Dedifferentiated amniotic fluid mesenchymal stem cell (primary cell): Measurements from ENCODE around the gene RFTN1.

ENCODE experiments used
- DNase-seq: peaks from one replicate; pipeline ENCODE4 v3.0.0-alpha.2; 2016; ENCODE audit errors: extremely low spot score

The RFTN1 gene

DNA sequence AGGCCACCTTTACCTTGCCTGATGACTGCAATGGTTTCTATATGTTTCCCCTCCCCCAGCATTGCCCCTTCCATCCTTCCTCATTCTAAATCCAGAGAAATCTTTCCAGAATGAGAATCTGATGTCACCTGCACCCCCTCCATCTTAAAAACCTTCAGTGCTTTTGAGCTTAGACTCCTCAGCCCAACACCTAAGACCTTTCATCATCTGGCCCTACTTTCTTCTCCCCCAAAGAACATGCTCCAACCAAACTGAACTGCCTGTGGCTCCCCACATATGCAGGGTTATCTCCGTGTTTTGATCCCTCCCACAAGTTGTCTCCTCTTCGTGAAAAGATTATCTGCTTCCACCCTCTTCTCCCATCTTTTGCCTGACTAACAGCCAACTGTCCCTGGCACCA is 27.3 kb downstream of the RFTN1 start:
- no peak for DNase-seq

DNA sequence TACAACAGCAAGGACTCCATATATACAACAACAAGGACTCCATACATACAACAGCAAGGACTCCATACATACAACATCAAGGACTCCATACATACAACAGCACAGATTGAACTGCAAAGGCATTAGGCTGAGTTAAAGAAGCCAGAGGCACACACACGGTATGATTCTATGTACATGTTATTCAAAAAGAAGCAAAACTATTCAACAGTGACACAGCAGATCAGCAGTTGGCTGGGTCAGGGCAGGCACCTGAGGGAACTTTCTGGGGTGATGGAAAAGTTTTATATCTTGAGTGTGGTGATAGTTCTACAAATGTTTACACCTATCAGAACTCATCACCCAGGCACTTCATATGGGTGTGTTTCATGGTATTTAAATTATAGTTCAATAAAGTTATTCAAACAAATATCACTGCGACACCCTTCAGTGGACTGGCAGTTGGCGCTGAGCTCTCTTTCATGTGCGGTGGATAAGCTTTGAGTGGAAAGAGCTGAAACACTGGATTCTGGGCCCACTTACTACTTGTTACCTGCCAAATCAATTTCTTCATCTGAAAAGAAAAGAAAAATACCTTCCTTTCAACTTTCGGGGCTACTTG is 28.0 kb downstream of the RFTN1 start:
- no peak for DNase-seq

DNA sequence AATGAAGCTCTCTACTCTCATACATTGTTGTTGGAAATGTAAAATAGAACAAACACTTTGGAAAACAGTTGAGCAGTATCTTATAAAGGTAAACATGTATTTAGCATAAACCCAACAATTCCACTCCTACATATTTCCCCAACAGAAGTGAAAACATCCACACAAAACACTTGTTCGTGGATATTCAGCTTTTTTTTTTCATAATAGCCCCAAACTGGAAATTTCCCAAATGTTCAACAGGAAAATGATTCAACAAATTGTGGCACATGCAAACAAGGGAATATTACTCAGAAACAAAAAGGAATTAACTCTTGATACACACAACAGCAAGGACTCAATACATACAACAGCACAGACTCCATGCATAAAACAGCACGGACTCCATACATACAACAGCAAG is 28.5 kb downstream of the RFTN1 start:
- no peak for DNase-seq

DNA sequence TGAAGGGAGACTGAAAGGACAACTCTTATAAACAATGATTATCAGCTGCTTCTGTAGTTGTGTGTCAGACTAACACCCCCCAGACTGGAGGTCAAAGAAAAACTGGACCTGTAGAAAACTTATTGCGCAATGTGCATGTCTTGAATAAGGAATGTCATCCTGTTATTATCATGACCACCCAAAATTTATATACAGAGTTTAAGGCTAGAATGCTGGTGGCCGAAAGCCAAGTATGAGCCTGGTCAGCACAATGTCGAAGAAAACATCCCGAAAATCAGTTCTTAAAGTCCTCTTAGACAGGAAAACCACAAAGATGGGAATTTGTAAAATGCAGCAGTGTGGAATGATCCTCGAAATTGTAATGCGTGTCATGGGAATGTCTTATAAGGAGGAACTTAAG is 29.3 kb downstream of the RFTN1 start:
- DNase-seq: peak; percentile 95

DNA sequence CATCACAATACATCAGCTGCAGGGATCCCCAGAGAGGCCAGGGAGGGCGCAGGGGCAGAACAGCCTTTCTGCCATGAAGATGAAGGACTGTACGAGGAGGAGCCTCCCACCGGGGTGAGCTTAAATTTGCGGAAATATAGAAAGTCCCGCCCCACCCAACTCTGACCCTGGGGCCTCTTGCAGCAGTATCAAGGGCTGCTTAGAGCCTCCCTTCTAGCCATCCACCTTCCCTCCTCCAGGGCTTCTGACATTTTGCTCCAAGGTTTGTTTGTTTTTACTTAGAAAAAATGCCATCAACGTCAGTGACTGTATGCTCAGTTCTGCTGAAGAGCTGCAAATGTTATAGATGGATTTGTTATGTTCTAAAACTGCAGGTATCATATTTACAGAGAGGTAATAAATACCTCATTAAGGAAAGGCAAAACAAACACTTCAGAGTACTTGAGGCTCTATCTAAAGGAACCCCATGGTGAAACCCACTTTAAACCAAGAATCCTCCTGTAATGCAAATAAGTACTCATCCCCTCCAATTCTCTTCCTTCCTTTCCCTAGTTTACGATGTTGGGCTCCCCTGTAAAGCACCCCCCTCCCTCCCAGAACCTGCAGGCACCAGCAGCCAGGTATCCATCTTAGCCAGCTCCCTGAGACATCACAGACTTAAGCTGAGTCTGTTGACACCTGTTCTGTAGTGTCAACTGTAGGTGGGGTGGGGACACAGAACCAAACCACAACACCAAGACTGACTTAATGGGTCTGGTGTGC is 30.5 kb downstream of the RFTN1 start:
- DNase-seq: no peak

DNA sequence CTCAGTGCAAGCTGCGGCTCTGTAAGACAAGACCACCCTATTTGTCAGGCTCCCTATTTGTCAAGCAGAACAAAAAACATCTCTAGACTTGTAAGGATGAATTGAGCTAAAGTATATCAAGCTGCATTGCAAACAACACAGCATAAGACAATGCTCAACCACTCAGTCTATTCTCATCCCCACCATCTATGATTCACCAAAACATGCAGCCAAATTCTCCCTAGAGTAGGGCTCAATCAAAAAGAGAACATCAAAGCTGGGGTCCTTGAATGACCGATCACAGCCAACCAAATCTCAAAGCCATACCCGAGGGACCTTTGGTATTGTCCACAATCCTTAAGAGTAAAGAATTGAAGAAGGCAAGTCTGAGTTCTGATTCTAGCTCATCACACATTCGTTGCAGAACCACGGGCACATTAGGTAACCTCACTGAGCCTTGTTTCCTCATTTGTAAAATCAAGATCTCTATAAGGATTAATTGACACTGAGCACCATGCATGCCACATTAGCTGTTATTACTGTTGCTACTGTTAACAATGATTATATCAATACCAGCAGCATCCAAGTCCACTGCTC is 31.2 kb downstream of the RFTN1 start:
- DNase-seq: no peak

DNA sequence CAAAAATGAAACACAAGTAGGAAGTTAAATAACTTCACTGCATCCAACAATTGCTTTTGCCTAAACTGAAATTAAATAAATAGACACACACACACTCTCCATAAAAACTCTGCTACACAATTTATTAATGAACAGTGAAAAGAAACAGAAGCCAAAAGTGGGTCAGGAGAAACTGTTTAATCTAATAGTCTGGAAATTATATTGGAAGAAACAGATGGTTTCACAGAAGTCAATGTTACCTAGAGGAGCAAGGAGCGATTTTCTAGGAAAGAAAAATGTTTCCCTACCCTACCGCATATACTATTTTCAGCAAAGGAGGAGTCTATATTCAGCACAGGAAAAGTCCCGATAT is 32.0 kb downstream of the RFTN1 start:
- DNase-seq: no peak

DNA sequence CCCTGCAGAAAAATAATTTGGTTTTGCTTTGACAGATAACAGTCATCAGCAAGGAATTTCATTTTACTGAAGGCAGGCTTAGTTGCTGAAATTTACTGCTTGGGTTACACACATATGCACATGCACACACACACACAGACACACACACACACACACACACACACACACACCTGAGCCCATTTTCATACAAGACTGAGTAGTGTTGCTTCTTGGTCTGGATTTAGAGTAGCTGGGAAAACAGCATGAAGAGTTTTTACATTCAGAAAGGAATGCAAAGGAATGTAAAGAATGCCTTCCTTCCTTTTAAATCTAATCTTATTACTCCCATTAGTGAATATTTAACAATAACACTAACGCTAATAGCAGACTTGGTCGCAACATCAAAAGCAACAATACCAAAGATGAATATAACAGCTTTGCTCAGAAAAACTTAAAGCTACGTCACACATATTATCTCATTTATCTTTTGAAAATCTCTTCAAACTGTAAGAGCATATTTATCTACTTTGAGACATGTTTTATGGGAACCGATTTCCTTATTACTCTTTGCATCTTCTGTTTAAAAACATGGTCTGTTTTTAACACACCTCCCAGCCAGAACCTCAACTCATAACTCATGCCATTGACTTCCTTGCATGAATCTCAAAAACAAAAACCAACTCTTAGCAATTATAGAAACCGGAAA is 32.5 kb downstream of the RFTN1 start:
- DNase-seq: no peak

DNA sequence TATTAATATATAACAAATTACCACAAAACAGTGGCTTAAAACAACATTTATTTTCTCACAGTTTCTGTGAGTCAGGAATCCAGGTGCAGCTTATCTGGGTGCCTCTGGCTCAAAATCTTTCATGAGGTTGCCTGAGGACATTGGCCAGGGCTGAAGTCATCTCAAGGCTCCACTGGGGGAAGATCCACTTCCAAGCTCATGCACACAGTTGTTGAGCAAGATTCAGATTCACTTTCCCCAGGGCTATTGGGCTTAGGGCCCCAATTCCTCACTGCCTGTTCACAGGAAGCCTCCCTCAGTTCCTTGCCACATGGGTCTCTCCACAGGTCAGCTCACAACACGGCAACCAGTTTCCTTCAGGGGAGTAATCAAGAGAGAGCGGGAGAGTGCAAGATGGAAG is 35.0 kb downstream of the RFTN1 start:
- DNase-seq: peak; percentile 28

DNA sequence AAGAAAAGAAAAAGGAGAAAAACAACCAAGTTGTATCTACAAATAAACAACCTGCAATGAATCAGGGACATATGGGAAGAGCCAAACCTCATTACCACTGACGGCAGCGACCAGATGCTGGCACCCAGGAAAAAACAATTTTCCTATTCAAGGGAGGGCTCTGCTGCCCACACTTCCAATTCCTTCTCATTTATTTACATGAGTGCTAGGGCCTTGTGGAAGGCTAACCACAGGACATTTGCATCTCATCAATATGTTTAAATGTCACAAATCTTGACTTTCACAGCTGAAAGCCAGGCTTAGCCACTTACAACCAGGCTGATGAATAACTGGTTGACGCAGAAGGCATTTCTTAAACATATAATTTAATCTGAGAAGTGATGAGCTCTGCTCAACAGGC is 36.0 kb downstream of the RFTN1 start:
- no peak for DNase-seq

DNA sequence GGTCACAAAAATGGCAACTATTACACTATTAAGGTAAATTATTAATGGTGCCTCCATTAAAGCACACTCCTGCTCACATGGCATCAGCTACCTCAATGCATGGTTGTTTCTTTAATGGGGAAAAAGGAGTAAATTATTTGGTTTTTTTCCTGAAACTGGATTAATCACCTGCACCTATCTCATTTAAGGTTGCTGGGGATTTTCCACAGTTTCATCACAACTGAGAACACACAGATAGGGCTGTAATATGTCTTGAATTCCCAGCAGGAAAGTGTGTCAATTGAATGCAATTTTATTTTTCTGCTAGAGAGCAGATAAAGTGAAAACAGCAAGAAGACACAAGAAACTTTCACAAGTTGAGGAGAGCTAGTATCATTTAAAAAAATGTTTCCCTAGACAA is 36.4 kb downstream of the RFTN1 start:
- DNase-seq: no peak

DNA sequence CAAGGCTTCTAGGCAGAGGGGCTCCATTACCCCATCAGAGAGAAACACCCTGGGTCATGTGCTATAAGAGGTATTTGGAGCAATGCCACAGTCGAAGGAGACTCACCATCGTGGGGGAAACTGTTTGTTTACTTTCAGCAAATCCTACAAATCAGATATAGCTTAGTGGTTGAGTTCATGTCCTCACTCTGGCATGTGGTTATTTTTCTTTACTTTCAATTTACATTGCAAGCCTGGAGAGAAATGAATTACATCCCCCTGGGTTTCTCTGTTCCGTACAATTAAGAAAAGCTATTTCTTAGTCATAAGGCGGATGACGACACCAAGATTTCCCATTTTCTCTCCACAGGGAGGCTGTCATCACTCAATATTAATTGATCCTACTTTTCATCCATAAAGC is 36.9 kb downstream of the RFTN1 start:
- peak; percentile 95 for DNase-seq

DNA sequence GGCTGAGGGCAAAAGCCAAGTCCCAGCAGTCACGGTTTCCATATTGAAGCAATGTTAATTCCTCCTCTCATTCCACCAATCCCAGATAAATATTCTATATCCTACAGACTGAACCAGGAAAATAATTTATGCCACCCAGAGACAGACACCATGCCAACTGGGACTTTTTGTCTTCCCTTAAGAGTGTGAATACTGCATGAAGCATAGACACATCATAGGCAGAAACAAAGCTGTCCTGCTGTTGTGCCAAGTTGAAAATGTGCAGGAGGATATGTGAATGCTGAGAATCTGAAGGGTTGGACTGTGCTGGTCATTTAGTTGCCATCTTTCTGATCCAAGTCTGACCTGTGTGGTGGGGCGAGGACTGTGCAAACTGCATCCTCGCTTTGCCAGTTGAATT is 37.7 kb downstream of the RFTN1 start:
- DNase-seq: no peak

DNA sequence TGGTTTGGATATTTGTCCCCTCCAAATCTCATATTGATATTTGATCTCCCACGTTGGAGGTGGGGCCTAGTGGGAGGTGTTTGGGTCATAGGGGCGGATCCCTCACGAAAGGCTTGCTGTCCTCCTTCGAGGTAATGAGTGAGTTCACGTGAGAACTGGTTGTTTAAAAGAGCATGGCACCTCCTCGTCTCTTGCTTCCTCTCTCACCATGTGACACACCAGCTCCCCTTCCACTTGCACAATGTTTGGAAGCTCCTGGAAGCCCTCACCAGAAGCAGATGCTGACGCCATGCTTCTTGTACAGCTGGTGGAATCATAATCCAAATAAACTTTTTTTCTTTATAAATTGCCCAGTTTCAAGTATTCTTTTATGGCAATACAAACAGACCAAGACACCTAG is 38.6 kb downstream of the RFTN1 start:
- DNase-seq: no peak

DNA sequence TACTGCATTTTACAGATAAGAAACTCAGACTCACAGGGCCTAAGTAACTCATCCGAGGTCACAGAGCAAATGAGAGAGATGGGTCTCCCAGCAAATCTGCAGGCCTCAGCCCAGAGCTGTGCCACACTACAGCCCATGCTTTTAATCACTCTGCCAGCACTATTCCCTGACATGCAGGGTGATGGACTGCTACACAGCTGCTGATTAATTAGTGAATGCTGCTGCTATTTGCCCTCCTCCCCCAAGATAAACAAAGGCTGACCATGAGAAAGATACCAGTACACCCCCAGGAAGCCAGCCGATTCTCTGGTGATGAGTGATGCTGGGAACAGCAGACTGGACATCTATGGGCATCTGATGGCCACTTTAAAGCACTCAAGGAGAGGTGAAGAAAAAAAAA is 39.3 kb downstream of the RFTN1 start:
- no peak for DNase-seq

DNA sequence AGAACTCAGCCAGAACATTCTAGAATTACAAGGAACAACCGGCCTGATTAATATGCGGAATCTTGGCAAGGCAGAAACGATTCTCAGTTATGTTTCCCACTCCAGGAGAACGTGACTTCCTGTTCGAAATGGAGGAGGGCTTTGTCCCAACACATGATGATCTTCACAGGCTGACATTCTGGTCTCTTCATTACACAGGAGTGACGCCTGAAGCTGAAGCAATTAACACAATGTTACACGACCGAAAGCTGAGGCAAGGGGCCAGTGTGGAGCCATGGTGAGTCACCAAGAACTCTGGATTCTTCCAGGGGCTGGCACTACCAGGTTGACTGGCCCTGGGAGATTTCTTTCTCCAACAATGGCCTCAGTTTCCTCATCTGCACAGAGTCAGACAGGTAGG is 40.9 kb downstream of the RFTN1 start:
- no peak for DNase-seq

DNA sequence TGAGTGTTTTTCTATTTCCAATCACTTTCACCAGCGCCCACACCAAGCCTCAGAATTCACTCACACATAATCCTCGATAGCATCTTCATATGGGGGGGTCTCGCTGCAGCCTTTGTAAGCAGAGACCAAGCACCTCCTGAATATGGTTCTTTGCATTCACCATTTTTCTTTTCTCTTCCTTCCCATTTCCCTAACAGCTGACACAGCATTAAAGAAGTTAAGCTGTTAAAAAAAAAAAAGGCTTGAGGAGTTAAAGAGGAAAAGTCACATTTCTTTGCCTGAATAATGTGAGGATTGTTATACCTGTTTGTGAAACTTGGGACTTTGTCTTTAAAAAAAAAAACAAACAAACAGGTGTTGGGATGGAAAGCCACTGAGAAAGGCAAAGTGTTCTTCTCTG is 41.6 kb downstream of the RFTN1 start:
- no peak for DNase-seq

DNA sequence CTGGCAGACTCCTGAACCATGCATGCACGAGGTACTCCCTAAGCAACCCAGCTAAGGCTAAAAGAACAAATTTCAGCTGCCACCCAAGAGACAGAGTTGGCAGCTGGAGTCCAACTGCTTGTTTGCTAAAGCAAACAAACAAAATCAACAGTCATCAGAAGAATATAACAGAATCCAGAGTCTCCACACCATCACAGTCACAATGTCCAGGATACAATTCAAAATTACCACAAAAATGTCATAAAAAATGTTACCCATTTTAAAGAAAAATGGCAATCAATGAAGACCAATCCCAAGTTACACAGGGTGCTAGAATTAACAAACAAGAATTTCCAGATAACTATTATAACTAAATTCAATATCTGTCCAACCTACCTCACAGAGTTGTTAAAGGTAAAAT is 42.9 kb downstream of the RFTN1 start:
- DNase-seq: no peak

DNA sequence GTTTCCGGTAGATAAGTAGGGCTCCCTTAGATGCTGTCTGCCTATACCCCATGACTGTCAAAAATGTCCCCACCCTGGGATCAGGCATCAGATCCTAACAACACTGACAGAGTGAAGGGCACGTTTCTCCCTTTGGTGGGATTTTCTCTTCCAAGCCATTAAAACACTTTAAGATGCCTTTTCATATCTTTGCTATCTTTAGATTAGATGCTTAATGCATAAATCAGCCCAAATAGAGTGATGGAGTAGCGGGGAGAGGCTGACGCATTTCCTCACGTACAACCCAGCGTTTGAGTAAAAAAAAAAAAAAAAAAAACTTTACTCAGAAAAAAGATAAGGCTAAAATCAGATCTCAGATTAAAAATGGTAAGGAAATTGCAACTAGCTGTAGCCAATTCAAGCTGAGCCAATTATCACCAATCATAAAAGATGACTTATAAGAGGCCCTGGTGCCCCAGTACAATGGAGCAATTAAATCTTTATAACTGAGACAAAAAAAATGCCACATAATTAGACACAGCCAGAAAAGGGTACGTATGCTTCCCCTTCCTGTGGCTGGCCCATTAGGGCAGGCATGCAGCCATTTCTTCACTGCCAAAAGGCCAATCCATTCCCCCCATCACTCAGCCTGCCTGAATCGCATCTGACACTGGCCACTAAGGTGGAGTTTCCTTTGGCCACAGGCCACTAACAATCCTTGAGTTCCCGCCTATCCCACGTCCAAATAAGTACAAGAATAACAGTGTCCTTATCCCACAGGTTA is 45.0 kb downstream of the RFTN1 start:
- DNase-seq: no peak

DNA sequence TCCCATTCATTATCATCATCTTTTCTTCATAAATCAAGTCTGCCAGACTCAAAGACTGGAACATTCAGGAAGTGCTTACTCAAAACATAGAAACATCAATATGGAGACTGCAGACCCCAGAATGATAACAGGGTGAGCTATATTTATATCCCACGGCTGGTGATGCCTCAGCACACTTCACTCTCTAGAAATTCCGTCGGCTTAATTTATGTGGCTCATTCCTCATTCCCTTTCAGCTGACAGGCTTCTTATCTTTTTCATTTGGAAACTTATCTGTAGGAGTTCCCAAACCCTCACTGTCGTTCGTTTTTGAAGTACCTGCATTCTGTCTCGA is 45.5 kb downstream of the RFTN1 start:
- no peak for DNase-seq

DNA sequence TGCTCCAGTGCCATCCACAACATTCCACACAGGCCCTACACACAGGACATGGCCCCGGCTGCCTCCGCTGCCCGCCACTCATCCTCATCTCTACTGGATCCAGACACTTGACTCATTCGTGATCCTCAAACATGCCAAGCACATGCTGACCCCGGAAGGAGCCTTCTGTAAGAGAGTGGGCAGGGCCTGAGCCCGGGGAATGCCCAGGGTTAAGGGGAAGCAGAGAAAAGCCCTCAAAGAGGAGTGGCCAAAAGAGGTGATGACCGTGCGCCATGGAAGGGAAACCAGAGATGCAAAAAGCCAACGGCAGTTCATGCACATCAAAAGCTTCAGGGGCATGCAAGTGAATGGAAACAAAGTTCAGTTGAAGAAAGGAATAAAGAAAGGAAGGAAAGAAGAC is 46.1 kb downstream of the RFTN1 start:
- DNase-seq: no peak

DNA sequence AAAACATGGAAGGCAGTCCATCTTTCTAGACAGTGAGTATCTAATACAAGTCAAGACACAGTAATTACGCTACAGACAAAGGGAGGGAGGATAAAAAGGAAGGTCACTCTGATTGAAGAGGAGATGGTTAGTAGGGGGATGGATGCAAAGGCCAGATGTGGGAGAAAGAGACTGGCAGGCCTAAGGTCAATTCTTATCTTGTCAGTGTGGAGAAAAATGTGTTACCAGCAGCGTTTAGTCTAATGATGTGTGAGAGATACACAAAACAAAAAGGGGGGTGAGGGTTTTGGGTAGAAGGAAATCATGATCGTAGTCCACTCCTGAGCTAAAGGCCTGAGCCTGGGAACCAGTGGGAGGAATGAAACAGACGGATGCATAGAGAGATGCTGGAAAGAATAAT is 46.7 kb downstream of the RFTN1 start:
- DNase-seq: no peak
